ENCODE data around the gene AGPAT2. TPM values are rescaled to one million over a fixed set of nuclear protein-coding genes. Genes with fewer than 3 reads are reported as not detected.

AGPAT2 gene
- total RNA-seq, 1 donor from 2014 or later, result 72.9 TPM

- no peak overlapping the region for H3K4me3 ChIP-seq (ENCODE audit: low read depth, low read length)
- no peak for DNase-seq (ENCODE audit: low read depth)
- no peaks in the 10 kb centered on the region for H3K27me3 ChIP-seq (ENCODE audit: control insufficient read depth, insufficient read depth, low read length)
- peaks cover 1% of the 10 kb centered on the region for H3K36me3 ChIP-seq (ENCODE audit: control insufficient read depth, insufficient read depth, low read length)
- TF ChIP-seq CTCF (IDR thresholded peaks at IDR 0.05; ENCODE audit: insufficient read depth, low read length, poor library complexity, severe bottlenecking), result no peak
Observed at GRCh38 chr9:136683173-136683745, 4.0 kb downstream of the AGPAT2 start.

- no peak for TF ChIP-seq CTCF (IDR thresholded peaks at IDR 0.05; ENCODE audit: insufficient read depth, low read length, poor library complexity, severe bottlenecking)
- DNase-seq (ENCODE audit: low read depth), result no peak
- H3K4me3 ChIP-seq (ENCODE audit: low read depth, low read length), result no peak overlapping the region
- H3K36me3 ChIP-seq (ENCODE audit: control insufficient read depth, insufficient read depth, low read length), result peaks cover 1% of the 10 kb centered on the region
- no peaks in the 10 kb centered on the region for H3K27me3 ChIP-seq (ENCODE audit: control insufficient read depth, insufficient read depth, low read length)
Observed at GRCh38 chr9:136682710-136683109, 4.5 kb downstream of the AGPAT2 start.

- no peak for TF ChIP-seq CTCF (IDR thresholded peaks at IDR 0.05; ENCODE audit: insufficient read depth, low read length, poor library complexity, severe bottlenecking)
- Histone ChIP-seq H3K4me3 (ENCODE audit: low read depth, low read length) (no peak overlapping the region), H3K36me3 (ENCODE audit: control insufficient read depth, insufficient read depth, low read length) (peaks cover 1% of the 10 kb centered on the region), H3K27me3 (ENCODE audit: control insufficient read depth, insufficient read depth, low read length) (no peaks in the 10 kb centered on the region)
- DNase-seq (ENCODE audit: low read depth), result no peak
Observed at GRCh38 chr9:136681945-136682699, 5.1 kb downstream of the AGPAT2 start.

GRCh38 chr9:136681029-136681428 lies 6.2 kb downstream of the AGPAT2 start:
- Histone ChIP-seq H3K4me3 (ENCODE audit: low read depth, low read length) (no peak overlapping the region), H3K27me3 (ENCODE audit: control insufficient read depth, insufficient read depth, low read length) (no peaks in the 10 kb centered on the region), H3K36me3 (ENCODE audit: control insufficient read depth, insufficient read depth, low read length) (peaks cover 2% of the 10 kb centered on the region)
- no peak for TF ChIP-seq CTCF (IDR thresholded peaks at IDR 0.05; ENCODE audit: insufficient read depth, low read length, poor library complexity, severe bottlenecking)
- no peak for DNase-seq (ENCODE audit: low read depth)

GRCh38 chr9:136679431-136679941 lies 7.8 kb downstream of the AGPAT2 start:
- Histone ChIP-seq H3K36me3 (ENCODE audit: control insufficient read depth, insufficient read depth, low read length) (peaks cover 1% of the 10 kb centered on the region), H3K27me3 (ENCODE audit: control insufficient read depth, insufficient read depth, low read length) (no peaks in the 10 kb centered on the region), H3K4me3 (ENCODE audit: low read depth, low read length) (no peak overlapping the region)
- no peak for TF ChIP-seq CTCF (IDR thresholded peaks at IDR 0.05; ENCODE audit: insufficient read depth, low read length, poor library complexity, severe bottlenecking)
- DNase-seq (ENCODE audit: low read depth), result no peak
